Upper lobe of right lung (tissue), 1 donor: ENCODE data around the gene KIAA0319L. TPM values are rescaled to one million over a fixed set of nuclear protein-coding genes. Genes with fewer than 3 reads are reported as not detected.

Source experiments
- ATAC-seq: fragments of 200-7000 bp; cut with Tn5 transposase; one replicate; pipeline ENCODE4 v1.9.1; 2020; ENCODE audit warnings: mild to moderate bottlenecking, moderate library complexity
- DNase-seq: peaks from one replicate; pipeline ENCODE4 v3.0.0-alpha.2; 2020
- H3K27ac ChIP-seq: fragments of 200-600 bp; one replicate; pipeline ENCODE4 v1.8.0; 2022
- H3K27me3 ChIP-seq: fragments of 200-600 bp; one replicate; pipeline ENCODE4 v1.8.0; 2022; ENCODE audit warnings: mild to moderate bottlenecking
- H3K36me3 ChIP-seq: fragments of 200-600 bp; one replicate; pipeline ENCODE4 v1.8.0; 2022
- H3K4me1 ChIP-seq: fragments of 200-600 bp; one replicate; pipeline ENCODE4 v1.8.0; 2022
- H3K4me3 ChIP-seq: fragments of 200-600 bp; one replicate; pipeline ENCODE4 v1.8.0; 2022; ENCODE audit warnings: mild to moderate bottlenecking
- H3K9me3 ChIP-seq: fragments of 200-600 bp; one replicate; pipeline ENCODE4 v1.8.0; 2022
- intact Hi-C: fragments of 100-400 bp; cut with DNase I; formaldehyde crosslinking; loops from one replicate; pipeline ENCODE4 v1.11.0; 2022
- total RNA-seq: library from RNA; stranded (reverse); fragmentation: NEBNext Ultra II Directional; extraction: Animal tissue kit (Norgen Biotek cat#: 25700); gene quantifications from one replicate; pipeline ENCODE4 v1.2.1, GENCODE V29; 2021
- TF ChIP-seq, protein P1 (sequence below): fragments of 200-600 bp; IDR thresholded peaks from one replicate; pipeline ENCODE4 v1.8.0; 2022; ENCODE audit warnings: antibody characterized with exemption
- donor health status: DM: no; HTN: yes; CAD: no; lungs with severe emphysema.

KIAA0319L gene
- total RNA-seq, 1 donor from 2014 or later = 87.7 TPM

DNA sequence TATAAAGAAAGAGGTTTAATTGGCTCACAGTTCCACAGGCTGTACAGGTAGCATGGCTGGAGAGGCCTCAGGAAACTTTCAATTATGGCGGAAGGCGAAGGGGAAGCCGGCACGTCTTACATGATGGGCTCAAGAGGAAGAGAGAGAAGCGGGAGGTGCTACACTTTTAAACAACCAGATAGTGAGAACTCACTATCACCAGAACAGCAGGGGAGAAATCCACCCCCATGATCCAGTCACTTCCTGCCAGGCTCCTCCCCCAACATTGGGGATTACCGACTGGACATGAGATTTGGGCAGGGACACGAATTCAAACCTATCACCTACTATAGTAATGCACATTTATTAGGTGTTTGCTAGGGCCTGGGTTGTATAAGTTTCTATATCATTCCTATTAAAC is 170.9 kb downstream of the KIAA0319L start:
- Histone ChIP-seq H3K4me1 (no peaks in the 10 kb centered on the region), H3K27me3 (no peaks in the 10 kb centered on the region), H3K9me3 (no peaks in the 10 kb centered on the region), H3K36me3 (peaks cover 56% of the 10 kb centered on the region), H3K27ac (no peak overlapping the region), H3K4me3 (no peak overlapping the region)
- TF ChIP-seq, protein P1, sequence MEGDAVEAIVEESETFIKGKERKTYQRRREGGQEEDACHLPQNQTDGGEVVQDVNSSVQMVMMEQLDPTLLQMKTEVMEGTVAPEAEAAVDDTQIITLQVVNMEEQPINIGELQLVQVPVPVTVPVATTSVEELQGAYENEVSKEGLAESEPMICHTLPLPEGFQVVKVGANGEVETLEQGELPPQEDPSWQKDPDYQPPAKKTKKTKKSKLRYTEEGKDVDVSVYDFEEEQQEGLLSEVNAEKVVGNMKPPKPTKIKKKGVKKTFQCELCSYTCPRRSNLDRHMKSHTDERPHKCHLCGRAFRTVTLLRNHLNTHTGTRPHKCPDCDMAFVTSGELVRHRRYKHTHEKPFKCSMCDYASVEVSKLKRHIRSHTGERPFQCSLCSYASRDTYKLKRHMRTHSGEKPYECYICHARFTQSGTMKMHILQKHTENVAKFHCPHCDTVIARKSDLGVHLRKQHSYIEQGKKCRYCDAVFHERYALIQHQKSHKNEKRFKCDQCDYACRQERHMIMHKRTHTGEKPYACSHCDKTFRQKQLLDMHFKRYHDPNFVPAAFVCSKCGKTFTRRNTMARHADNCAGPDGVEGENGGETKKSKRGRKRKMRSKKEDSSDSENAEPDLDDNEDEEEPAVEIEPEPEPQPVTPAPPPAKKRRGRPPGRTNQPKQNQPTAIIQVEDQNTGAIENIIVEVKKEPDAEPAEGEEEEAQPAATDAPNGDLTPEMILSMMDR = no peak
- DNase-seq (no peak), ATAC-seq (no peak)
- intact Hi-C loops = no loop called here

Other genes with a start within 250 kb of the KIAA0319L start
- 24.8 TPM for gene NCDN, start 396 bp upstream of the KIAA0319L start, total RNA-seq
- 1.9 TPM for gene TFAP2E, start 15.9 kb upstream of the KIAA0319L start, total RNA-seq
- gene PSMB2, start 84.1 kb upstream of the KIAA0319L start, total RNA-seq = 44.1 TPM
- 13.9 TPM for gene C1orf216, start 161.5 kb upstream of the KIAA0319L start, total RNA-seq
- 0.55 TPM for gene CLSPN, start 212.6 kb upstream of the KIAA0319L start, total RNA-seq